HCT116 (cell line): ENCODE data around the gene HMCN1. TPM values are rescaled to one million over a fixed set of nuclear protein-coding genes. Genes with fewer than 3 reads are reported as not detected.

ENCODE experiments used
- ATAC-seq: fragments of 200-7000 bp; cut with Tn5 transposase; 2 replicates; pipeline ENCODE4 v1.9.1; 2020; ENCODE audit warnings: mild to moderate bottlenecking, moderate library complexity
- BruUV-seq: library from RNA; stranded (reverse); fragments of 400-500 nt; replicated peaks from 2 replicates; lab custom pipeline; 2021; lab: Mats Ljungman, UMichigan
- CTCF ChIA-PET: fragments of 300-600 bp; sonication (Branson Sonifier 250); formaldehyde crosslinking; loops from one replicate; lab custom pipeline; 2021; ENCODE audit warnings: antibody characterized with exemption; lab: Charles Lee
- POLR2A ChIA-PET: fragments of 300-600, 350-600 bp; sonication (Branson Sonifier 250); formaldehyde crosslinking; loops from one replicate; lab custom pipeline; 2021; ENCODE audit warnings: antibody characterized with exemption; lab: Charles Lee
- RAD21 ChIA-PET, 2 experiments: fragments of 300-600 bp; sonication (Branson Sonifier 250); formaldehyde crosslinking; loops; one replicate each; lab custom pipeline; 2023; ENCODE audit warnings: low total read pairs in 2 of 2; ENCODE audit not compliant: uncharacterized antibody in 2 of 2, unreplicated experiment in 2 of 2, low non-redundant PET in 1 of 2; lab: Charles Lee
- DNase-seq: peaks from one replicate; pipeline ENCODE4 v3.0.0-alpha.2; 2010; ENCODE audit warnings: low read depth, low spot score
- H2AFZ ChIP-seq: fragments of 200-600 bp; shearing (Covaris generic), sonication (generic); 2 replicates; pipeline ENCODE4 v1.6.1; 2017; ENCODE audit warnings: low read depth, mixed run types, mixed read lengths, antibody characterized with exemption, low read length; ENCODE audit not compliant: poor library complexity, severe bottlenecking
- H3K27ac ChIP-seq: 2 replicates; pipeline ENCODE4 v1.5.1; 2012; ENCODE audit warnings: low read depth, low read length
- H3K27me3 ChIP-seq: fragments of 200-600 bp; sonication (generic); 2 replicates; pipeline ENCODE4 v1.6.1; 2016; ENCODE audit warnings: mixed run types, low read length, mixed read lengths; ENCODE audit not compliant: insufficient read depth
- H3K36me3 ChIP-seq, 2 experiments: fragments of 200-500 bp in 1 of 2; fragments of 200-600 bp in 1 of 2; sonication (Bioruptor generic) in 1 of 2; sonication (generic) in 1 of 2; 2 replicates each; pipeline versions ENCODE4 v1.5.1 to v1.6.1; 2014 to 2016; ENCODE audit warnings: low read length in 2 of 2, inconsistent platforms in 1 of 2, mixed read lengths in 1 of 2, mixed run types in 1 of 2; ENCODE audit not compliant: insufficient read depth in 2 of 2, control insufficient read depth in 1 of 2
- H3K4me1 ChIP-seq, 2 experiments: fragments of 200-600 bp in 1 of 2; sonication (generic) in 1 of 2; 2 replicates each; pipeline versions ENCODE4 v1.5.1 to v1.6.1; 2012 to 2017; ENCODE audit warnings: low read length in 2 of 2, inconsistent platforms in 1 of 2, mild to moderate bottlenecking in 1 of 2, mixed read lengths in 1 of 2, mixed run types in 1 of 2, moderate library complexity in 1 of 2; ENCODE audit not compliant: insufficient read depth in 2 of 2, control insufficient read depth in 1 of 2
- H3K4me2 ChIP-seq: fragments of 200-600 bp; sonication (generic); 2 replicates; pipeline ENCODE4 v1.6.1; 2017; ENCODE audit warnings: mixed run types, low read length, mixed read lengths
- H3K4me3 ChIP-seq, 2 experiments: fragments of 200-600 bp in 1 of 2; sonication (generic) in 1 of 2; replicated peaks in 1 of 2; 2 replicates each; pipeline ENCODE4 v1.5.1; 2011 to 2016; ENCODE audit warnings: low read length in 2 of 2, control low read depth in 1 of 2, low read depth in 1 of 2, mild to moderate bottlenecking in 1 of 2, mixed read lengths in 1 of 2, mixed run types in 1 of 2
- H3K79me2 ChIP-seq: fragments of 200-600 bp; sonication (generic); 2 replicates; pipeline ENCODE4 v1.6.1; 2017; ENCODE audit warnings: mild to moderate bottlenecking, mixed run types, low read length, moderate library complexity, mixed read lengths; ENCODE audit not compliant: insufficient read depth
- H3K9ac ChIP-seq: fragments of 200-600 bp; sonication (generic); 2 replicates; pipeline ENCODE4 v1.6.1; 2016; ENCODE audit warnings: low read length, mixed read lengths
- H3K9me2 ChIP-seq: fragments of 200-600 bp; sonication (generic), shearing (Covaris generic); 2 replicates; pipeline ENCODE4 v1.6.1; 2017; ENCODE audit warnings: mixed run types, mild to moderate bottlenecking, moderate library complexity; ENCODE audit not compliant: insufficient read depth
- H3K9me3 ChIP-seq, 2 experiments: fragments of 200-500 bp in 1 of 2; fragments of 200-600 bp in 1 of 2; sonication (Bioruptor generic) in 1 of 2; sonication (generic) in 1 of 2; 2 replicates each; pipeline ENCODE4 v1.6.1; 2014 to 2017; ENCODE audit warnings: low read length in 2 of 2, mixed read lengths in 2 of 2, inconsistent platforms in 1 of 2, low read depth in 1 of 2, mild to moderate bottlenecking in 1 of 2, mixed run types in 1 of 2, moderate library complexity in 1 of 2; ENCODE audit not compliant: control insufficient read depth in 1 of 2, insufficient read depth in 1 of 2
- H4K20me1 ChIP-seq: fragments of 200-600 bp; sonication (generic), shearing (Covaris generic); 2 replicates; pipeline ENCODE4 v1.6.1; 2017; ENCODE audit warnings: mixed run types, mild to moderate bottlenecking, moderate library complexity; ENCODE audit not compliant: insufficient read depth
- RAD21 ChIP-seq: IDR thresholded peaks from 2 replicates; pipeline ENCODE4 v1.6.1; 2012; ENCODE audit warnings: low read depth, mild to moderate bottlenecking
- intact Hi-C: fragments of 100-400 bp; cut with micrococcal nuclease; formaldehyde crosslinking; loops from 2 replicates; pipeline ENCODE4 v1.10.0; 2022
- total RNA-seq: library from RNA; stranded (reverse); gene quantifications from one replicate; pipeline ENCODE4 v1.2.1, GENCODE V29; 2021; ENCODE audit not compliant: unreplicated experiment
- TF ChIP-seq, protein P1 (sequence below): IDR thresholded peaks from 2 replicates; pipeline ENCODE4 v1.6.1; 2012; ENCODE audit warnings: low read depth
- TF ChIP-seq, protein P2 (sequence below): IDR thresholded peaks from 2 replicates; pipeline ENCODE4 v1.6.1; 2011; ENCODE audit warnings: mild to moderate bottlenecking, low read length, moderate library complexity; ENCODE audit not compliant: insufficient replicate concordance; ENCODE audit errors: extremely low read depth
- TF ChIP-seq, protein P3 (sequence below), 3 experiments: fragments of 200-600 bp in 1 of 3; sonication (generic) in 1 of 3; IDR thresholded peaks in 2 of 3; conservative IDR thresholded peaks in 1 of 3; 2 replicates each; pipeline ENCODE4 v1.5.1; 2012 to 2017; ENCODE audit warnings: low read depth in 2 of 3, low read length in 2 of 3, antibody characterized with exemption in 1 of 3, borderline replicate concordance in 1 of 3, control low read depth in 1 of 3, mild to moderate bottlenecking in 1 of 3, mixed read lengths in 1 of 3, mixed run types in 1 of 3, moderate library complexity in 1 of 3; ENCODE audit not compliant: insufficient read depth in 1 of 3
- TF ChIP-seq, protein P4 (sequence below): IDR thresholded peaks from 2 replicates; pipeline ENCODE4 v1.6.1; 2012

HMCN1 gene
- total RNA-seq, 1 experiment from 2014 or later, result 0.59 TPM

DNA sequence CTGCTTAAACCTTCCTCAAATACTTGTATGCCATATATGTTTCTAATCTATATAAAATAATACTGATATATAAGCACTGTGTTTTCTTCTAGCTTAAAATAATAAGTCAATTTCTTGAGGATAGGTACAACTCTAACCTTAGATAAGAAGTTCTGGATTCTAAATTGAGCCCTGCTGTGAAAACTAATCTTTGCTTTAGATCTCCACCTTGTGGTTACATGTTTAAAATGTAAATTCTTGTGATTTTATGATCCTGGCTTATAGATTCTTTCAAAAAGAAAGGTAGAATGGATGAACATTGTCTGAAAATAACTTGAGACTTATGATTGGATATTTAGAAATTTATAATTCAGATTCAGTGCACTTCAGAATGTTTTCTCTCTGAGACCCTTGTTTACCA lies 38.9 kb upstream of the HMCN1 start:
- no peak overlapping the region for H3K4me2 ChIP-seq
- no peak overlapping the region for H3K4me3 ChIP-seq
- no peak for DNase-seq
- ChIA-PET CTCF (interaction anchor here (1.0 to 1.4 kb wide), 2 partner anchors 15 to 25 kb away, joined by 3 to 7 read pairs; no protein-coding TSS in a partner anchor), POLR2A (no interaction called here)
- H3K4me1 ChIP-seq, result no peaks in the 10 kb centered on the region
- no peak overlapping the region for H2AFZ ChIP-seq
- no peak overlapping the region for H3K9ac ChIP-seq
- no peaks in the 10 kb centered on the region for H3K9me2 ChIP-seq
- no peaks in the 10 kb centered on the region for H3K36me3 ChIP-seq
- TF ChIP-seq, protein P1, sequence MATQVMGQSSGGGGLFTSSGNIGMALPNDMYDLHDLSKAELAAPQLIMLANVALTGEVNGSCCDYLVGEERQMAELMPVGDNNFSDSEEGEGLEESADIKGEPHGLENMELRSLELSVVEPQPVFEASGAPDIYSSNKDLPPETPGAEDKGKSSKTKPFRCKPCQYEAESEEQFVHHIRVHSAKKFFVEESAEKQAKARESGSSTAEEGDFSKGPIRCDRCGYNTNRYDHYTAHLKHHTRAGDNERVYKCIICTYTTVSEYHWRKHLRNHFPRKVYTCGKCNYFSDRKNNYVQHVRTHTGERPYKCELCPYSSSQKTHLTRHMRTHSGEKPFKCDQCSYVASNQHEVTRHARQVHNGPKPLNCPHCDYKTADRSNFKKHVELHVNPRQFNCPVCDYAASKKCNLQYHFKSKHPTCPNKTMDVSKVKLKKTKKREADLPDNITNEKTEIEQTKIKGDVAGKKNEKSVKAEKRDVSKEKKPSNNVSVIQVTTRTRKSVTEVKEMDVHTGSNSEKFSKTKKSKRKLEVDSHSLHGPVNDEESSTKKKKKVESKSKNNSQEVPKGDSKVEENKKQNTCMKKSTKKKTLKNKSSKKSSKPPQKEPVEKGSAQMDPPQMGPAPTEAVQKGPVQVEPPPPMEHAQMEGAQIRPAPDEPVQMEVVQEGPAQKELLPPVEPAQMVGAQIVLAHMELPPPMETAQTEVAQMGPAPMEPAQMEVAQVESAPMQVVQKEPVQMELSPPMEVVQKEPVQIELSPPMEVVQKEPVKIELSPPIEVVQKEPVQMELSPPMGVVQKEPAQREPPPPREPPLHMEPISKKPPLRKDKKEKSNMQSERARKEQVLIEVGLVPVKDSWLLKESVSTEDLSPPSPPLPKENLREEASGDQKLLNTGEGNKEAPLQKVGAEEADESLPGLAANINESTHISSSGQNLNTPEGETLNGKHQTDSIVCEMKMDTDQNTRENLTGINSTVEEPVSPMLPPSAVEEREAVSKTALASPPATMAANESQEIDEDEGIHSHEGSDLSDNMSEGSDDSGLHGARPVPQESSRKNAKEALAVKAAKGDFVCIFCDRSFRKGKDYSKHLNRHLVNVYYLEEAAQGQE, result no peak
- TF ChIP-seq RAD21, result peak; percentile 46
- TF ChIP-seq, protein P2, sequence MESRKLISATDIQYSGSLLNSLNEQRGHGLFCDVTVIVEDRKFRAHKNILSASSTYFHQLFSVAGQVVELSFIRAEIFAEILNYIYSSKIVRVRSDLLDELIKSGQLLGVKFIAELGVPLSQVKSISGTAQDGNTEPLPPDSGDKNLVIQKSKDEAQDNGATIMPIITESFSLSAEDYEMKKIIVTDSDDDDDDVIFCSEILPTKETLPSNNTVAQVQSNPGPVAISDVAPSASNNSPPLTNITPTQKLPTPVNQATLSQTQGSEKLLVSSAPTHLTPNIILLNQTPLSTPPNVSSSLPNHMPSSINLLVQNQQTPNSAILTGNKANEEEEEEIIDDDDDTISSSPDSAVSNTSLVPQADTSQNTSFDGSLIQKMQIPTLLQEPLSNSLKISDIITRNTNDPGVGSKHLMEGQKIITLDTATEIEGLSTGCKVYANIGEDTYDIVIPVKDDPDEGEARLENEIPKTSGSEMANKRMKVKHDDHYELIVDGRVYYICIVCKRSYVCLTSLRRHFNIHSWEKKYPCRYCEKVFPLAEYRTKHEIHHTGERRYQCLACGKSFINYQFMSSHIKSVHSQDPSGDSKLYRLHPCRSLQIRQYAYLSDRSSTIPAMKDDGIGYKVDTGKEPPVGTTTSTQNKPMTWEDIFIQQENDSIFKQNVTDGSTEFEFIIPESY, result no peak
- TF ChIP-seq, protein P3, sequence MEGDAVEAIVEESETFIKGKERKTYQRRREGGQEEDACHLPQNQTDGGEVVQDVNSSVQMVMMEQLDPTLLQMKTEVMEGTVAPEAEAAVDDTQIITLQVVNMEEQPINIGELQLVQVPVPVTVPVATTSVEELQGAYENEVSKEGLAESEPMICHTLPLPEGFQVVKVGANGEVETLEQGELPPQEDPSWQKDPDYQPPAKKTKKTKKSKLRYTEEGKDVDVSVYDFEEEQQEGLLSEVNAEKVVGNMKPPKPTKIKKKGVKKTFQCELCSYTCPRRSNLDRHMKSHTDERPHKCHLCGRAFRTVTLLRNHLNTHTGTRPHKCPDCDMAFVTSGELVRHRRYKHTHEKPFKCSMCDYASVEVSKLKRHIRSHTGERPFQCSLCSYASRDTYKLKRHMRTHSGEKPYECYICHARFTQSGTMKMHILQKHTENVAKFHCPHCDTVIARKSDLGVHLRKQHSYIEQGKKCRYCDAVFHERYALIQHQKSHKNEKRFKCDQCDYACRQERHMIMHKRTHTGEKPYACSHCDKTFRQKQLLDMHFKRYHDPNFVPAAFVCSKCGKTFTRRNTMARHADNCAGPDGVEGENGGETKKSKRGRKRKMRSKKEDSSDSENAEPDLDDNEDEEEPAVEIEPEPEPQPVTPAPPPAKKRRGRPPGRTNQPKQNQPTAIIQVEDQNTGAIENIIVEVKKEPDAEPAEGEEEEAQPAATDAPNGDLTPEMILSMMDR (IDR thresholded peaks at IDR 0.05 in 2 of 3, conservative IDR thresholded peaks at IDR 0.05 in 1 of 3; ENCODE audit: borderline replicate concordance in 1 of 3, insufficient read depth in 1 of 3, low read depth in 2 of 3, low read length in 2 of 3), result peak in 2 of 3 experiments; percentile 12 to 15; a peak in 2 of 6 replicates
- TF ChIP-seq, protein P4, sequence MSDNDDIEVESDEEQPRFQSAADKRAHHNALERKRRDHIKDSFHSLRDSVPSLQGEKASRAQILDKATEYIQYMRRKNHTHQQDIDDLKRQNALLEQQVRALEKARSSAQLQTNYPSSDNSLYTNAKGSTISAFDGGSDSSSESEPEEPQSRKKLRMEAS, result no peak
- TF ChIP-seq, all 23 proteins: peak for 2
- Histone ChIP-seq H3K79me2 (no peaks in the 10 kb centered on the region), H3K27ac (no peak overlapping the region), H4K20me1 (no peaks in the 10 kb centered on the region), H3K27me3 (no peaks in the 10 kb centered on the region), H3K9me3 (no peaks in the 10 kb centered on the region)
- RAD21 ChIA-PET, result interaction anchor here in 1 of 2 experiments (0.5 kb wide), 1 partner anchor 513 kb away, joined by 3 read pairs; no protein-coding TSS in a partner anchor
- no peak for ATAC-seq
- no TSS peak for BruUV-seq
- intact Hi-C loops, result no loop called here
